Subcutaneous adipose tissue (tissue), 4 donors: ENCODE data around the gene PRKCH. TPM values are rescaled to one million over a fixed set of nuclear protein-coding genes. Genes with fewer than 3 reads are reported as not detected.

ENCODE experiments used
- total RNA-seq, 4 donors: library from RNA; depleted of rRNA; stranded (reverse); fragments of >200 nt; gene quantifications; one replicate each; pipeline ENCODE4 v1.1.0, GENCODE V29; 2016
- TF ChIP-seq, protein P1 (sequence below): fragments of 450-650 bp; IDR thresholded peaks from one replicate; pipeline ENCODE4 v1.5.1; 2016; ENCODE audit warnings: low read depth, mild to moderate bottlenecking, control low read depth, antibody characterized with exemption, moderate library complexity

PRKCH gene
- total RNA-seq, 4 donors from 2014 or later, result 25.8 to 46.3 (median 36.4) TPM

DNA sequence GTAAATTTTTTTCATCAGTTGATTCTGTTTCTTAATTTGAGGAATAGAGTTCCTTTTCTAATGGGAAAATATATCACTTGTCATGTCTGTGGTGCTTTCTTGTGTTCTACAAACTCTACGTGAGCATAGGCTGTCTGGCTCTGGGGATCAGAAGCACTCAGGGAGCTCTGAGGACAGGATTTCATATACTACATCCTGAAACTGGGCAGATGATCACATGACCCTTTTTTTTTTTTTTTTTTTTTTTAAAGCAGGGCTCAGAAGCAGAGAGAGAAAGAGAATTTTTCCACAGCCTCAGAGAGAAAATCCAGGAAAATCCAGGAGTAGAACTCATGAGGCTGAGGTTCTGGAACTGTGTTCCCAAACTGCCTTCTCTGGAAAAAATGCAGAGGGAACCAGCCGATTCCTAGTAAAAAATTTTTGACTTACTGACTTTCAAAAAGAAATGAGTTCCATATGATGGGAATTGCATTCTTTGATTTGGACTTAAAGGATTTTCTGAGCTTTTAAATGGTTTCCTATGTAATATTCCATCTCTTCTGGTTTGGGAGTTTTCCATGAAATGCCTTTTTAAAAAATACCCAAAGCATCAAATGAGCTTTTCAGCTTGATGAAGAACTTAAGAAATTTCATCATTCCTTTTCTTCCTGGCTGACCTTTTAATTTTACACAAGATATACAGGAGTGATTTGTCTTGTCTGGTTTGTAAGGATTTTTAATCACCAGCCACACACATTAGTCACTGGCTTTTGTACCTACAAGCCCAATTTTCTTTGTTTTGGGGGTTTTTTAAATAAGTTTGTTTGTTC lies 190.9 kb downstream of the PRKCH start:
- TF ChIP-seq, protein P1, sequence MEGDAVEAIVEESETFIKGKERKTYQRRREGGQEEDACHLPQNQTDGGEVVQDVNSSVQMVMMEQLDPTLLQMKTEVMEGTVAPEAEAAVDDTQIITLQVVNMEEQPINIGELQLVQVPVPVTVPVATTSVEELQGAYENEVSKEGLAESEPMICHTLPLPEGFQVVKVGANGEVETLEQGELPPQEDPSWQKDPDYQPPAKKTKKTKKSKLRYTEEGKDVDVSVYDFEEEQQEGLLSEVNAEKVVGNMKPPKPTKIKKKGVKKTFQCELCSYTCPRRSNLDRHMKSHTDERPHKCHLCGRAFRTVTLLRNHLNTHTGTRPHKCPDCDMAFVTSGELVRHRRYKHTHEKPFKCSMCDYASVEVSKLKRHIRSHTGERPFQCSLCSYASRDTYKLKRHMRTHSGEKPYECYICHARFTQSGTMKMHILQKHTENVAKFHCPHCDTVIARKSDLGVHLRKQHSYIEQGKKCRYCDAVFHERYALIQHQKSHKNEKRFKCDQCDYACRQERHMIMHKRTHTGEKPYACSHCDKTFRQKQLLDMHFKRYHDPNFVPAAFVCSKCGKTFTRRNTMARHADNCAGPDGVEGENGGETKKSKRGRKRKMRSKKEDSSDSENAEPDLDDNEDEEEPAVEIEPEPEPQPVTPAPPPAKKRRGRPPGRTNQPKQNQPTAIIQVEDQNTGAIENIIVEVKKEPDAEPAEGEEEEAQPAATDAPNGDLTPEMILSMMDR, result no peak

DNA sequence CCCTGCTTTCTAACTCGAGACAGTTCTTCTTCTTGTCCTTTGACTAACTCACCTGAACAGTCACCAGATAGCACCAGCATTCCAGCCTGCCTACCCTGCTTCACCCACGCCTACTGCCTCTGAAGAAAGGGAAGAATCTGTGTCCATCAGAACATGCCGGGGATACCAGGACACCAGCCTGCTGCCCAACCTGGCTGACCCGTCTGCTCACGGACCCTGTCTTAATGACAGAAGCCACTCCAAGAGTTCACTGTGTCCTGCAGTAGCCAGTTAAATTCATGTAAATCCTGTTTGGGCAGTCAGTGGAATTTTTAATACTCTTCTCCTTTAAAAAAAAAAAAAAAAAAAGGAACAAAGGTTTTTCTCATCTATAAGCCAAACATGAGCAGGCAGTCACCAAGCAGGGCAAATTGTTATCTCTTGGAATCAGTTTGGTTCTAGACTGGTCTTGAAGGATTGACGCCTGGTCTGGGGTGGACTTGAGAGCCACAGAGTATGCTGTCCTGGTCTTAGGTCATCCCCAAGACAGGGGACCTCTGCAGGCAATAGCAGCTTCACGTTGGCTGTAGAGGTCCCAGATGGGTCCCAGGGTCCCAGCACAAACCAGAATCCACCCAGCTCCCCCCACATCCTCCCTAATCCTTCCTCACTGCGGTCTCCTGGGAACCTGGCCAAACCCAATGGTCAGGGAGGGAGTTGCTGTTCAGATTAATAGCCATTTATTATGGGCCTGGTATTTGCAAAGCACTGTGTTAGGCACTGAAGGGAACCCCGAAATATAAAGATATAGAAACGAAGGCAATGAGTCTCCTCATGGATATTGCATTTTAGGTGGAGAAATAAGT lies 192.8 kb downstream of the PRKCH start:
- TF ChIP-seq, protein P1, result no peak

DNA sequence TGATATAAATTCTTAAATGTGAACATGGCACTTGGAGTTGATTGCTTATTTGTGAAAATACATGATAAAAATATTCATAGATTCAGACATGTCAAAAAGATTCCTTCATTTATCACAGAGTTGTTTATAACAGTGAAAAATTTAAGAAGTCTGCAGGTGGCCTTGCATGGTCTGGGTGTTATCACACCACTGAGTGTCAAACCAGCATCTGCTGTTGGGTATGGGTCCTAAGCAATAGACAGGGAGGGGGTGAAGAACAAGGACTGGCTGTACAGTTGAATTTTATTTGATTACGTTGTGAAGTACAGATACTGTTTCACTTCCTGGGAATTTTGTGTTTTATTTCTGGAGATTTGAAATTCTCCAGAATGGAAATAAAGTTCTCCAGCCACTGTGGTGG lies 193.5 kb downstream of the PRKCH start:
- TF ChIP-seq, protein P1, result no peak

DNA sequence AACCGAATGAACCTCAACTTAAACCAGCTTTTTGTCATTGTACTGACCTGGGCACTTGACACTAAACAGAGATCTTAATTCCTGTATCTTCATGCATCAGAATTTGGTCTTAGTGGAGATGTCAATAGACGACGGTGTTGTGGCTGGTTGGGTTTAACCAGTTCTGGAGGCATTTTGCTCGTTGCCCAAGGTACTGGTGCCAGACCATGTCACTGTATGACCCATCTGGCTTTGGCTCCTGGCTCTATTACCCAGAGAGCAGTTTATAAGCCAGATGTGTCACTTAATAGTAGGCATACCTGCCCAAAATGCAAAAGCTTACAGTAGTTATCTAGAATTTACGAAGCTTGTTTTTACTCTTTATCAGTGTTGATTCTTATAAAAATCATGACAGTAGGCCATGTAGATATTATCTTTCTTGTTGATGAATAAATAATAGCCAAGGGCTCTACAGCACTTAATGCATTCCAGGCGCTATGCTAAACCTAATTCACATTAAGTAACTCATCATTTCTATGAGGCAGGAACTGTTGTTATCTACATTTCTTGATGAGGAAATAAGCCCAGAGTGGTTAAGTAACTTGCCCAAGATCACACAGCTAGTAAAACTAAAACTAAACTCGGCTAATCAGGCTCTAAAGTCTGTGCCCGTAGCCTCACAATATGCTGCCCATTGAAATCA lies 194.2 kb downstream of the PRKCH start:
- TF ChIP-seq, protein P1, result no peak

DNA sequence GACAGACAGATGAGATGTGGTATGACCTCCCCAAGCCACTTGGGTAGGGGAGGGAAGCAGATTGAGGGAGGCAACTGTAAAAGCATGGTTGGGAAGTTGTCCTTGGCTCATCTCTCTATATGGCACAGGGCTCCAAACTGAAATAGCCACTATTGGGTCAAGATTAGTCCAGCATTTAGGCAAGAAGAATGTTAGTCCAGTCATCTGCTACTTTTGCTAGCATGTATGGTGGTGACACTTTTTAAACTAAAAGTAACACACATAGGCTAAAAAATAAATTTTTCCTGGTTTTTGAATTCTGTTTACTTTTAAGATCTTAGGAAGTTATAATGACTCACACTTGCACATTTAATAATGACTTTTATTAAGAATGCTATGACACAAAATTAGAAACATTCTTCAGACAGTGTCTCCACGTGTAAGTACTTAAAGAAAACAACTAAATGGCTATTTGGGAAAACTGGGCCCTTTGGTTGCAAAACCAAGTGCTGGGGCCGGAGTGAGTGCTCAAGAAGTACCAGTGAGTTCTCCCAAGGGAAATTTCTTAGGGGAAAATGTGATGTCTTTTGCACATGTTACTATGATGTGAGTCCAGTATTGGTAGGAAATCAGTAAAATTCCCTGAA lies 194.9 kb downstream of the PRKCH start:
- TF ChIP-seq, protein P1, result no peak

DNA sequence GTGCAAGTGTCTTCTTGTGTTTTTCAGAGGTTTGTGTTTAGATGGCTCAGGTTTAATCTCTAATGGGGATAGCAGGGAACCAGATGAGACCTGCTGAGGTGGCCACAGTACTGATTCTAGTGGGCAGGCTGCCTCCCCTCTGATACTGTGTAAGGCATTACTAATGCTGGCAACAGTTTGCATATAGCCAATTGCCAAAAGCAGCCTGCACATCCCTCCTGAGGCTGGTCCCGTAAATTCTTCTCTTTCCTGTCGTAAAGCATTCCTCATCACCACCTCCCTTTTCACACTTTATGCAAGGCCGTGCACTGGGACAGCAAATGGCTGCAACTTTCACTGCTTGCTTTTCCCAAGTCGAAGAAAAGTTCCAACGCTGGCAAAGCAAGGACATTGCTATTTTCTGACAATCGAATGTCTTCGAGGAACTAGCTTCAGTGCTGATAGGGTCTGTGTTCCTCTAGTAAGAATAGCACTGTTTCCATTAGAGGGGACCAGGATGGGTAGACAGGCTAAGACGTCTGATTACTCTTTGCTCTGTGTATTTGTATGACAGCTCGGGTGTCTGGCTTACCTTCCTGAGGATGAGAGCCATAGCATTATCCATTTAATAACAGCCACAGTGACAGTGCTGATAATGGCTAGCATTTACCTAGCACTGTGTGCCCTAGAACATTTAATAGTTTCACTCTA lies 195.7 kb downstream of the PRKCH start:
- TF ChIP-seq, protein P1, result no peak
